Measurements from ENCODE around the gene OR6B2. TPM values are rescaled to one million over a fixed set of nuclear protein-coding genes. Genes with fewer than 3 reads are reported as not detected.
A peak's percentile ranks its signal among the peaks of the same experiment; 100 is the strongest.

OR6B2 gene
- total RNA-seq, 2 experiments from 2014 or later, result not detected

DNA sequence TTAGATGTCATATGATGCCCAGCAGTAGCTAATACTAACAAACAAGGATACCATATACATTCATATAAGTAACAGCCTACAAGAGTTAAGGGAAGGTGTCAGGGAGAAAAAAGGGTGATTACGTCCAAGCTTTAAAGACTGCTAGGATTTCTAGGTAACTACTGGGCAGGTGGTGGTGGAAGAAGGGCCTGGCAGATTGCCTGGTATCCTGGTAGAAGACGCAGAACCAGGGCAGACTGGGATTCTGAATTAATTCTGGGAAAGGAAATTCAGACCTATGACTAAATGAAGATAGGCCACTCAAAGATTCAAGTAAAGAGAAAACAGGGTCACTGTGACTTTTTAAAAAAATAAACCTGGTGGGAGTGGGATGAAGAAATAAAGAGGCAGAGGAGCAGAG lies 36.9 kb downstream of the OR6B2 start:
- no peaks in the 10 kb centered on the region for H3K9me3 Mint-ChIP-seq (ENCODE audit: insufficient read depth)
- ChIA-PET CTCF (interaction anchor here (0.8 to 7.0 kb wide), 6 partner anchors 10 to 68 kb away, joined by 3 to 44 read pairs (median 4); no protein-coding TSS in a partner anchor), POLR2A (no interaction called here)
- no peak overlapping the region for H3K27ac Mint-ChIP-seq
- H3K27me3 Mint-ChIP-seq (ENCODE audit: low read depth), result no peaks in the 10 kb centered on the region
- no peak for DNase-seq
- H3K4me3 Mint-ChIP-seq, result no peak overlapping the region
- H3K4me1 Mint-ChIP-seq (ENCODE audit: low read depth), result no peaks in the 10 kb centered on the region
- ATAC-seq, result no peak
- peaks cover 23% of the 10 kb centered on the region for H3K36me3 Mint-ChIP-seq (ENCODE audit: low read depth)

DNA sequence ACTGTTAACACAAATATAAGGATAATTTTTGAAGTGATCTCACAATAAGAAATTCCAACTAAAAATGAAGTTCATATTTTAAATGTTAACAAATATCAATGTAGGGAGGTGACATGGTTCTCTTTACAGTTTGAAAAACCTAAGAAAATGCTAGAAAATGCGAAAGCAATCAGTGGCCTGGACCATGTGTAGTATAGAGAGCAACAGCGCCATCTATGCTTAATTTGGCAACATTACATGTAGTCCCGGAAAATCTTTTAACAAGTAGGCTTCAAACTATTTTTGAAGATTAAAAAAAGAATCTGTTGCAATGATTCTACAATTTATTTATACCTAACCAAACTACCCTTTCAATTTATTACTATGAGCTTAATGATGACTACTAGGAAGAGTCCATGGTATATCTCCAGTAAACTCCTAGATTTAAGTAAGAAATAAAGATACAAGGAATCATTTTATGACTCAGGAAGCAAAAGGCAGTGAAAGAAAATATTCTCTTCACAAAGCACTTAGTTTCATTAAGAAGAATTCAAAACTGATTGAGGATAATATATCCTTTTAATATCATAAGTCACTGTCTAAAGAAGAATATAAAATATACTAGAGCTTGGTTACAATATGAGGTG lies 38.4 kb downstream of the OR6B2 start:
- H3K27ac Mint-ChIP-seq, result no peak overlapping the region
- no peaks in the 10 kb centered on the region for H3K9me3 Mint-ChIP-seq (ENCODE audit: insufficient read depth)
- H3K36me3 Mint-ChIP-seq (ENCODE audit: low read depth), result peaks cover 26% of the 10 kb centered on the region
- POLR2A ChIA-PET, result no interaction called here
- H3K4me1 Mint-ChIP-seq (ENCODE audit: low read depth), result no peaks in the 10 kb centered on the region
- CTCF ChIA-PET, result interaction anchor here (0.7 to 7.0 kb wide), 19 partner anchors 9 to 212 kb away, joined by 3 to 44 read pairs (median 4); no protein-coding TSS in a partner anchor
- ATAC-seq (peak; percentile 64), DNase-seq (peak; percentile 40)
- no peaks in the 10 kb centered on the region for H3K27me3 Mint-ChIP-seq (ENCODE audit: low read depth)
- H3K4me3 Mint-ChIP-seq, result no peak overlapping the region

DNA sequence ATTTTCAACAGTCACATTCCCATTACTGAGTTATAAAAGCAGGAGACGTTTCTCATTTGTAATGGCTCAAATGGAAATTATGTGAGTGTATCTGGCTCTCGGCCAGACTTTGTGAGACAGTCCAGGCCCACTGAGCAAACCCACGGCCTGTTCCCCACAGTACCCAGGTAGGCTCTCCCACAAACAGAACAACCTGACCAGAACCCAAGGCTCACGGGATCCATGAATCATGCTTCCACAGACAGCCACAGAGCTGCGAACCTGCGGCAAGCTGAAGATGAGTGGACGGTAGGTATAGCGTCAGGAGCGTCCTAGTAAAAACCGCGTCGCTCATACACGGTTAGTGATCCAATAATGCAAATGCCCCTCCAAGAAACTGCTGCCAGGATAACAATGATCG lies 39.3 kb downstream of the OR6B2 start:
- DNase-seq, result no peak
- Mint-ChIP-seq H3K36me3 (ENCODE audit: low read depth) (peaks cover 32% of the 10 kb centered on the region), H3K4me1 (ENCODE audit: low read depth) (no peaks in the 10 kb centered on the region), H3K4me3 (no peak overlapping the region), H3K9me3 (ENCODE audit: insufficient read depth) (no peaks in the 10 kb centered on the region), H3K27me3 (ENCODE audit: low read depth) (no peaks in the 10 kb centered on the region), H3K27ac (no peak overlapping the region)
- CTCF ChIA-PET, result interaction anchor here (1.0 to 7.0 kb wide), 8 partner anchors 10 to 723 kb away, joined by 3 to 44 read pairs (median 5); no protein-coding TSS in a partner anchor
- ATAC-seq, result no peak
- POLR2A ChIA-PET, result no interaction called here

DNA sequence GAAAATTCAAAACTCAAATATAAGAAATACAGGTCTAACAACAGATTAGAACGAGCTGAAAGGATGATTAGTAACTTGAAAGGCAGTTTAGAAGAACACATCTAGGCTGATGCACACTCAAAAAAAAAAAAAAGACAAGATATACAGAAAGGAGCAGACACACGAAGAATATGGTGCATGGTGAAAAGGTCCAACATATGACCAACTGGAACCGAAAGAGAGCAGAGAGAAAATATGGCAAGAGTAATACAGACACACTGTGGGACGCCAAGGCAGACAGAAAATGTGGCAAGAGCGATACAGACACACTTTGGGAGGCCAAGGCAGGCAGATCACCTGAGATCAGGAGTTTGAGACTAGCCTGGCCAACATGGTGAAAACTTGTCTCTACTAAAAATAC lies 44.9 kb downstream of the OR6B2 start:
- peaks cover 41% of the 10 kb centered on the region for H3K36me3 Mint-ChIP-seq (ENCODE audit: low read depth)
- H3K9me3 Mint-ChIP-seq (ENCODE audit: insufficient read depth), result no peaks in the 10 kb centered on the region
- H3K4me3 Mint-ChIP-seq, result no peak overlapping the region
- CTCF ChIA-PET, result no interaction called here
- H3K27me3 Mint-ChIP-seq (ENCODE audit: low read depth), result no peaks in the 10 kb centered on the region
- POLR2A ChIA-PET, result no interaction called here
- H3K4me1 Mint-ChIP-seq (ENCODE audit: low read depth), result no peaks in the 10 kb centered on the region
- ATAC-seq (no peak), DNase-seq (no peak)
- no peak overlapping the region for H3K27ac Mint-ChIP-seq

DNA sequence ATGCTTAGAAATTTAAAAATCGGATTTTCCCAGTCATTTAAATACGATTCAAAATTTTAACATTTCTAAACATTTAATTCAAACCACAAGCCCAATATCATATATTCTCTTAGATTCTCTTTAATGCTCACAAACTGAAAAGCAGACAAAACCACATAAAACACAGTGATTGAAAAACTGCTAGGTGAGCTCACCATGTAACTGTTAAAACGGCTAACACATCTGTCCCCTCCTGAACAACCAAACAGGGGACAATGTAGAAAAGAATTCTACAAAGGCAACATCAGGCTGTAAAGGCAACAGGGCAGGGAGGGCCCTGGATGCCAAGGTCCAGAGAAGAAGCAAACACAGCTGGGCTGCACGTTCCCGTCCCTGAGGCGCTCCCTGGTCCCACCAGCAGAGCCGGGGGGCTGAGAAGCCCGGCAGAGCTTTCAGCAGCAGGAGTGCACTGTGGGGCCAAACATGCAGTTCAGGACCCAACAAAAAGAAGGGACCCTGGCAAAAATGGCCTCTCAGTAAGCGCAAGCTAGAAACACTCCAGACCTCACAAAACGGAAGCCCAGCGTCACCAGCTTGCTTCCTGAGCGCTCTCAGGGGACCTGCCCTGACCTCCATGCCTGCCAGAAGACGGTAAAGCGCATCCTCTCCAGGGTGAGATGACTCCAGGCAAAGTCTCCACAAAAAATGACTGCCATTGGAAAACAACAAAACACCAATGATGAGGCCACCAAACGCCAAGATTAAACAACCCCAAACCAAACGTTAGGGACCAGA lies 45.6 kb downstream of the OR6B2 start:
- DNase-seq, result no peak
- no peak overlapping the region for H3K4me3 Mint-ChIP-seq
- POLR2A ChIA-PET, result no interaction called here
- CTCF ChIA-PET, result no interaction called here
- H3K36me3 Mint-ChIP-seq (ENCODE audit: low read depth), result peaks cover 37% of the 10 kb centered on the region
- no peaks in the 10 kb centered on the region for H3K27me3 Mint-ChIP-seq (ENCODE audit: low read depth)
- H3K9me3 Mint-ChIP-seq (ENCODE audit: insufficient read depth), result no peaks in the 10 kb centered on the region
- no peaks in the 10 kb centered on the region for H3K4me1 Mint-ChIP-seq (ENCODE audit: low read depth)
- no peak overlapping the region for H3K27ac Mint-ChIP-seq
- no peak for ATAC-seq

DNA sequence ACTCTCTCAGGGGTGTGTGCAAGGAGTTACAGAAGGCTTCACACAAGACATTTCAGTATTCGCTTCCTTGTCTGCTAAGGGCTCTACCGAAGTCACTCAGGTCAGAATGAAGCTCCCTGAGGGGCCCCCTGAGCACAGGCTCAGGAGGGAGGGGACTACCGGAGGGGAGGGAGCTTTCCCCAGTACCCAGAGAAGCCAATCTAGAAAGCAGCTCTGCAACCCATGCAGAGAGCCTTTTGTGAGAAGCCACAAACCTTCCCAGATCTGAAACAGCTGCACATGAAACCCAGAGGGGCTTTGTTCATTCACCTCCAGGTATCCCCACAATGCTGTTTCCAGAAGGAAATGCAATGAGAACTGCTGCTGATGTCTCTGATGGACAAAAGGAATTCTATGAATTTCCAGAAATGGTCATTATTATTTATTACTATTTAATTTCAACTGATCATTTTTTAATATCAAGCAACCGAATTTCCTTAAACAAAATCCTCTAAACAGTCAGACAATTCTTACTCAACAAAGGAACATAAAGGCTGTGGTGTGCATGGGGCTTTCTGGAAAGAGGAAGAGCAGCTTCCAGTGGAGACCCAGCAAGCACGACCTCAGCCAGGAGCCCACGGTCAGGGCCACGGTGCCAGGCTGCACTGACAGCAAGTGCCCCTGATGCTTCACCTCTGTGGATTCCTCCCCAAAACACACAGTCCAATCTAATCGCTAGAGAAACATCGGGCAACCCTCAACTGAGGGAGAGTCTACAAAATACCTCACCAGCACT lies 47.0 kb downstream of the OR6B2 start:
- no peak for ATAC-seq
- ChIA-PET CTCF (interaction anchor here (1.7 kb wide), 1 partner anchor 9 kb away, joined by 7 read pairs; no protein-coding TSS in a partner anchor), POLR2A (no interaction called here)

More for the DNA sequence above, 47.0 kb downstream of the OR6B2 start:
- H3K4me1 Mint-ChIP-seq (ENCODE audit: low read depth), result no peaks in the 10 kb centered on the region
- no peak for DNase-seq
- peaks cover 33% of the 10 kb centered on the region for H3K36me3 Mint-ChIP-seq (ENCODE audit: low read depth)
- H3K27ac Mint-ChIP-seq, result peak overlapping the region; percentile 31
- no peaks in the 10 kb centered on the region for H3K27me3 Mint-ChIP-seq (ENCODE audit: low read depth)
- H3K9me3 Mint-ChIP-seq (ENCODE audit: insufficient read depth), result no peaks in the 10 kb centered on the region
- H3K4me3 Mint-ChIP-seq, result no peak overlapping the region

Other genes starting within 250 kb of the OR6B2 start
- gene NDUFA10, start 5.1 kb downstream of the OR6B2 start, total RNA-seq, result 100 to 1,000 TPM; 102 to 113 TPM
- gene OR6B3, start 23.1 kb upstream of the OR6B2 start, total RNA-seq, result not detected
- gene COPS9, start 105.9 kb upstream of the OR6B2 start, total RNA-seq, result 100 to 1,000 TPM; 120 to 129 TPM
- gene OTOS, start 110.2 kb upstream of the OR6B2 start, total RNA-seq, result not detected

Data from activated CD8-positive, alpha-beta T cell treated with anti-CD3 and anti-CD28 coated beads, Interleukin-2, amount 10 ng/mL, durations not matched to agents 7 days and 5 days (primary cell).